Breast epithelium (tissue), 4 donors: ENCODE data around the gene HSDL2. TPM values are rescaled to one million over a fixed set of nuclear protein-coding genes. Genes with fewer than 3 reads are reported as not detected.
"Not testable (repeated sequence)": the region's sequence is repeated elsewhere in the genome, so short reads cannot be mapped to it uniquely, and the experiment has no call there.

Source experiments
- DNase-seq, 2 donors: peaks; one replicate each; pipeline ENCODE4 v3.0.0-alpha.2; 2019; ENCODE audit warnings: low spot score in 2 of 2
- H3K27ac ChIP-seq, 2 donors: fragments of 200-600 bp; sonication (generic) in 1 of 2; one replicate each; pipeline ENCODE4 v1.5.1; 2016 to 2019; ENCODE audit warnings: mild to moderate bottlenecking in 1 of 2
- H3K27me3 ChIP-seq, 2 donors: fragments of 200-600 bp; sonication (generic) in 1 of 2; one replicate each; pipeline versions ENCODE4 v1.5.1 to v1.6.0; 2017 to 2019; ENCODE audit warnings: control low read depth in 1 of 2, mild to moderate bottlenecking in 1 of 2
- H3K36me3 ChIP-seq: fragments of 200-600 bp; one replicate; pipeline ENCODE4 v1.5.1; 2019
- H3K4me1 ChIP-seq, 2 donors: fragments of 200-600 bp; sonication (generic); one replicate each; pipeline ENCODE4 v1.5.1; 2016 to 2019; ENCODE audit warnings: control low read depth in 1 of 2
- H3K4me3 ChIP-seq, 3 donors: fragments of 200-600 bp; sonication (generic); 1 replicate in 2 of 3; 2 replicates in 1 of 3; pipeline ENCODE4 v1.5.1; 2016 to 2019; ENCODE audit warnings: mild to moderate bottlenecking in 3 of 3, moderate library complexity in 2 of 3
- H3K9me3 ChIP-seq, 2 donors: fragments of 200-600 bp; sonication (generic) in 1 of 2; one replicate each; pipeline ENCODE4 v1.5.1; 2016 to 2019; ENCODE audit warnings: control low read depth in 1 of 2
- POLR2A ChIP-seq: fragments of 450-650 bp; IDR thresholded peaks from one replicate; pipeline ENCODE4 v1.6.1; 2016; ENCODE audit warnings: antibody characterized with exemption, mild to moderate bottlenecking, moderate library complexity
- POLR2AphosphoS5 ChIP-seq, 3 donors: sonication (generic); formaldehyde crosslinking; IDR thresholded peaks; one replicate each; pipeline ENCODE4 v1.6.1; 2017; ENCODE audit warnings: antibody characterized with exemption in 3 of 3
- intact Hi-C: fragments of 100-400 bp; cut with DNase I; formaldehyde crosslinking; loops from one replicate; pipeline ENCODE4 v1.15.1; 2023; ENCODE audit warnings: low total_unique reads
- total RNA-seq, 3 donors: library from RNA; depleted of rRNA; stranded (reverse); fragments of >200 nt; gene quantifications; one replicate each; pipeline ENCODE4 v1.1.0, GENCODE V29; 2016
- TF ChIP-seq, protein P1 (sequence below), 3 donors: fragments of 450-650 bp; IDR thresholded peaks; one replicate each; pipeline ENCODE4 v1.5.1; 2016 to 2017; ENCODE audit warnings: antibody characterized with exemption in 3 of 3, mild to moderate bottlenecking in 3 of 3, moderate library complexity in 3 of 3

The HSDL2 gene
- total RNA-seq, 3 donors from 2014 or later: 30.7 to 124 (median 52.8) TPM

DNA sequence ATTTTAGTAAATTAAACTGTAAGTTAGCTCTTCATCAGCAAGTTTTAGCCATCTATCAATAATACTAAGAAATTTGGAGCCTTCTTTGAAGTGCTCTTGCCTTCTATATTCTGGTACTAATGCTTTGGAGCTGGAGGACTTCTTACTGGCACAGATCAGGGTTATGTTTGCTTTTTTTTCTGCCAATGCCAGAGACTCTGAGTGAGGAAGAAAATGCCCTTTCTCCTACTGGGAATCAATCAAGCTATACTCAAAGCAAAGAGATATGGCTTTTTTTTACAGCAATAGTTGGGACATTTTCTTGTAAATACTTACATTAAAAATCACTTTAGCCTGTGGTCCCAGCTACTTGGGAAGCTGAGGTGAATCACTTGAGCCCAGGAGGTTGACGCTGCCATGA is 4.3 kb downstream of the HSDL2 start:
- Histone ChIP-seq H3K27ac (no peak overlapping the region), H3K9me3 (no peaks in the 10 kb centered on the region), H3K36me3 (no peaks in the 10 kb centered on the region), H3K4me3 (no peak overlapping the region), H3K4me1 (no peaks in the 10 kb centered on the region), H3K27me3 (no peaks in the 10 kb centered on the region)
- no peak for DNase-seq
- intact Hi-C loops: no loop called here
- TF ChIP-seq POLR2AphosphoS5 (IDR thresholded peaks at IDR 0.05): no peak
- TF ChIP-seq, protein P1, sequence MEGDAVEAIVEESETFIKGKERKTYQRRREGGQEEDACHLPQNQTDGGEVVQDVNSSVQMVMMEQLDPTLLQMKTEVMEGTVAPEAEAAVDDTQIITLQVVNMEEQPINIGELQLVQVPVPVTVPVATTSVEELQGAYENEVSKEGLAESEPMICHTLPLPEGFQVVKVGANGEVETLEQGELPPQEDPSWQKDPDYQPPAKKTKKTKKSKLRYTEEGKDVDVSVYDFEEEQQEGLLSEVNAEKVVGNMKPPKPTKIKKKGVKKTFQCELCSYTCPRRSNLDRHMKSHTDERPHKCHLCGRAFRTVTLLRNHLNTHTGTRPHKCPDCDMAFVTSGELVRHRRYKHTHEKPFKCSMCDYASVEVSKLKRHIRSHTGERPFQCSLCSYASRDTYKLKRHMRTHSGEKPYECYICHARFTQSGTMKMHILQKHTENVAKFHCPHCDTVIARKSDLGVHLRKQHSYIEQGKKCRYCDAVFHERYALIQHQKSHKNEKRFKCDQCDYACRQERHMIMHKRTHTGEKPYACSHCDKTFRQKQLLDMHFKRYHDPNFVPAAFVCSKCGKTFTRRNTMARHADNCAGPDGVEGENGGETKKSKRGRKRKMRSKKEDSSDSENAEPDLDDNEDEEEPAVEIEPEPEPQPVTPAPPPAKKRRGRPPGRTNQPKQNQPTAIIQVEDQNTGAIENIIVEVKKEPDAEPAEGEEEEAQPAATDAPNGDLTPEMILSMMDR (IDR thresholded peaks at IDR 0.05): no peak
- TF ChIP-seq POLR2A: no peak

DNA sequence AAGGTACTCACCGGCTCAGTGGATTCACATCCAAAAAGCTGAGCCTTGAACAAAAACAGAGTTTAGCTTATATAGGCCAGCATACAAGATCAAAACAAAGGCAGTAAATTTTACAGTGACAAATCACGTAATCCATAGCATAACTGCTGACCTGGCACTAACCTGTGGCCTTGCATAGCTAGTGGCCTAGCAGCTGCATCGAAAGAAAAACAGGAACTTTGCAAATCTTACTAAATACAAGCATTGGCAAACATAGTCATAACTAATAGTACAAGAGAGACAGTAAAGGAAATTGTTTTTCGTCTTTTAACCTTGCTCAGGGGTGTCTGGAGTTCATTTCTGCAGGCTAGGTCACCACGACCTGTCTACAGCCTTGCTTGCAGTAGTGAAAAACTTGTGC is 4.8 kb downstream of the HSDL2 start:
- Histone ChIP-seq H3K4me1 (no peaks in the 10 kb centered on the region), H3K27me3 (no peaks in the 10 kb centered on the region), H3K4me3 (no peak overlapping the region), H3K36me3 (no peaks in the 10 kb centered on the region), H3K27ac (no peak overlapping the region), H3K9me3 (no peaks in the 10 kb centered on the region)
- intact Hi-C loops: no loop called here
- DNase-seq: no peak
- no peak for TF ChIP-seq POLR2AphosphoS5 (IDR thresholded peaks at IDR 0.05)
- TF ChIP-seq POLR2A: no peak
- TF ChIP-seq, protein P1 (IDR thresholded peaks at IDR 0.05): no peak

DNA sequence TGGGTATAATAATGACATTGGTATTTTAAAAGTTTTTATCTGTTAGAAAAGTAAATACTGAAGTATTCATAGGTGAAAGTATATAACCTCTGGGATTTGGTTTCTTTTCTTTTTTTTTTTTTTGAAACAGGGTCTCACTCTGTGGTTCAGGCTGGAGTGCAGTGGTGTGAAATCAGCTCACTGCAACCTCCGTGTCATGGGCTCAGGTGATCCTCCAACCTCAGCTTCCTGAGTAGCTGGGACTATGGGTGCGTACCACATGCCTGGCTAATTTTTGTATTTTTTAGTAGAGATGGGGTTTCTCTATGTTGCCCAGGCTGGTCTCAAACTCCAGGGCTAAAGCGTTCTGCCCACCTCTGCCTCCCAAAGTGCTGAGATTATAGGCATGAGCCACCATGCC is 7.2 kb downstream of the HSDL2 start:
- Histone ChIP-seq H3K4me3 (no peak overlapping the region), H3K27me3 (no peaks in the 10 kb centered on the region), H3K27ac (no peak overlapping the region), H3K36me3 (no peaks in the 10 kb centered on the region), H3K9me3 (no peaks in the 10 kb centered on the region), H3K4me1 (no peaks in the 10 kb centered on the region)
- DNase-seq: no peak
- intact Hi-C loops: no loop called here
- no peak for TF ChIP-seq POLR2A
- no peak for TF ChIP-seq POLR2AphosphoS5 (IDR thresholded peaks at IDR 0.05)
- TF ChIP-seq, protein P1 (IDR thresholded peaks at IDR 0.05): no peak

GRCh38 chr9:112389897-112390296 is 10.0 kb downstream of the HSDL2 start:
- H3K4me1 ChIP-seq, DNase-seq, H3K27me3 ChIP-seq, intact Hi-C loops, H3K9me3 ChIP-seq, H3K36me3 ChIP-seq, H3K4me3 ChIP-seq, H3K27ac ChIP-seq: not testable (repeated sequence)

GRCh38 chr9:112391936-112392560 is 12.1 kb downstream of the HSDL2 start:
- H3K36me3 ChIP-seq, DNase-seq, H3K27ac ChIP-seq, intact Hi-C loops, H3K27me3 ChIP-seq, H3K4me1 ChIP-seq, H3K9me3 ChIP-seq, H3K4me3 ChIP-seq: not testable (repeated sequence)

DNA sequence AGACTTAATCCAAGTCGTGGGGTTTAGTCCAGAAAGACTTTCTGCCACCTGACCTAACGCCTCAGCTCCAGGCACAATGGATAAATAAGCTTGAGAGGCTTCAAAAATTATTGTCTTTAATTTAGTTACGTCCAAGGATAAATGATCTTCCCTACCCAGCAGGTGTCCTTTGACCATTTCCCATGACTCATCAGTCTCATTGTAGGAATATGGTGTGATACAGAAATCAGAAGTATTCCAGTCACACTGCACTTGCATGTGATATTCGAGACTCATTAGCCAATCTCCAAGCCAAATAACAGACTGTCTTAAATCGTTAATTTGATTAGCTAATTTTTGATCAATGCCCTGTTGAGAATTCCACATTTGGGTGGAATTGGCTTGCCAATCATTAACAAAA is 13.2 kb downstream of the HSDL2 start:
- intact Hi-C loops, H3K4me1 ChIP-seq, H3K27me3 ChIP-seq, DNase-seq, H3K4me3 ChIP-seq, H3K36me3 ChIP-seq, H3K9me3 ChIP-seq, H3K27ac ChIP-seq: not testable (repeated sequence)

DNA sequence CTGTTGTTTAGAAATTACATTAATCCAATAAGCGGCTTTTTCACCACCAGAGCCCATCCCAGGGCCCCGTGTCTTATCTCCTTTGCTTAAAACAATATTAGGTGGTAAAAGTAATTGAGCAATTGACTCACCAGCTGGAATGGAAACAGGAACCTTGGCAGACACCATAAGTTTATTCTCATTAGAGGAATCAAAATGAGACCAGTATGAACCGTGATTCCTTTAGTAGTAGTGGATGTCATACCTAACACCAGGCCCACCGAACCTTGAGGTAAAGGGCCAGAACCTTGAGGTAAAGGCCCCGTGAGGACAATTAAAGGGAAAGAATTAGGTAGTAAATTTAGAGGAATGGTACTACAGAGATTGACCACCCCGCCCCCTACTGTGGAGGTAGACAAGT is 16.5 kb downstream of the HSDL2 start:
- Histone ChIP-seq H3K27ac (no peak overlapping the region), H3K4me1 (no peaks in the 10 kb centered on the region), H3K36me3 (no peaks in the 10 kb centered on the region), H3K4me3 (no peak overlapping the region), H3K27me3 (no peaks in the 10 kb centered on the region), H3K9me3 (no peaks in the 10 kb centered on the region)
- DNase-seq: no peak
- no peak for TF ChIP-seq POLR2AphosphoS5 (IDR thresholded peaks at IDR 0.05)
- intact Hi-C loops: no loop called here
